Measurements from ENCODE around the gene AMBP. TPM values are rescaled to one million over a fixed set of nuclear protein-coding genes. Genes with fewer than 3 reads are reported as not detected.
A peak's percentile ranks its signal among the peaks of the same experiment; 100 is the strongest.
"Not testable (repeated sequence)": the region's sequence is repeated elsewhere in the genome, so short reads cannot be mapped to it uniquely, and the experiment has no call there.

Gene AMBP
- total RNA-seq, 1 experiment from 2014 or later = not detected

GRCh38 chr9:114092336-114092735 lies 14.2 kb upstream of the AMBP start:
- DNase-seq (ENCODE audit: low read depth) = no peak

GRCh38 chr9:114091711-114092110 lies 13.6 kb upstream of the AMBP start:
- no peak for DNase-seq (ENCODE audit: low read depth)

GRCh38 chr9:114090798-114091197 lies 12.7 kb upstream of the AMBP start:
- no peak for DNase-seq (ENCODE audit: low read depth)

GRCh38 chr9:114089206-114089840 lies 11.2 kb upstream of the AMBP start:
- no peak for DNase-seq (ENCODE audit: low read depth)

- no peak for DNase-seq (ENCODE audit: low read depth)
These were observed 10.6 kb upstream of the AMBP start for GRCh38 chr9:114088571-114089170.

GRCh38 chr9:114087721-114088120 lies 9.6 kb upstream of the AMBP start:
- DNase-seq (ENCODE audit: low read depth) = no peak

- DNase-seq (ENCODE audit: low read depth) = no peak
These were observed 8.5 kb upstream of the AMBP start for GRCh38 chr9:114086607-114087006.

- DNase-seq (ENCODE audit: low read depth) = no peak
These were observed 7.9 kb upstream of the AMBP start for GRCh38 chr9:114086009-114086408.

GRCh38 chr9:114085387-114085789 lies 7.3 kb upstream of the AMBP start:
- no peak for DNase-seq (ENCODE audit: low read depth)

- no peak for DNase-seq (ENCODE audit: low read depth)
These were observed 6.4 kb upstream of the AMBP start for GRCh38 chr9:114084282-114085073.

- DNase-seq (ENCODE audit: low read depth) = no peak
These were observed 5.6 kb upstream of the AMBP start for GRCh38 chr9:114083666-114084065.

- DNase-seq (ENCODE audit: low read depth) = not testable (repeated sequence)
These were observed 4.8 kb upstream of the AMBP start for GRCh38 chr9:114082763-114083412.

- DNase-seq (ENCODE audit: low read depth) = peak; percentile 78
These were observed 4.1 kb upstream of the AMBP start for GRCh38 chr9:114082017-114082762.

GRCh38 chr9:114081441-114082016 lies 3.4 kb upstream of the AMBP start:
- no peak for DNase-seq (ENCODE audit: low read depth)

GRCh38 chr9:114080773-114081440 lies 2.8 kb upstream of the AMBP start:
- DNase-seq (ENCODE audit: low read depth) = no peak

GRCh38 chr9:114080195-114080772 lies 2.2 kb upstream of the AMBP start:
- no peak for DNase-seq (ENCODE audit: low read depth)

GRCh38 chr9:114078781-114079156 lies 669 bp upstream of the AMBP start:
- DNase-seq (ENCODE audit: low read depth) = no peak

- no peak for DNase-seq (ENCODE audit: low read depth)
These were observed 800 bp downstream of the AMBP start for GRCh38 chr9:114077162-114077837.
